Measurements from ENCODE around the gene DNAJB7.
"Not testable (repeated sequence)": the region's sequence is repeated elsewhere in the genome, so short reads cannot be mapped to it uniquely, and the experiment has no call there.

DNAJB7 gene

DNA sequence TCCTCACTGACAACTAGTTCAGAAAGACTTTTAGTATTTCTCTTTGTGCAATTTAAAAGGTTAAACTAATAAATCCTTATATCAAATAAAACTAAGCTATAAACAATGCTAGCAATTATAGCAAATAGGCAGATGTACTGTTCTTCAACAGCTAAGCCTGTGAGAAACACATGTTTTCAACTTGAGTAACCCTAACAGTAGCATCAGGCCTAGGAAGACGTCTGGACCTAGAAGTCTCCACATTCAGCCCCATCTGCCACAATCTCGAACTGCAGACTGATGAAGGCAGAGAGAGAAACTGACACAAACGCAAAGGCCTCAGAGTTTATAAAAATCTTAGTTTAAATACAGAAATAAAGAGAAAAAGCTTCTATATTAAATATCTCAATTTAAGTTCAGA is 8.0 kb downstream of the DNAJB7 start:
- H3K4me3 ChIP-seq (ENCODE audit: low read length): no peak overlapping the region
- no peak for DNase-seq (ENCODE audit: low read depth, low spot score)

GRCh38 chr22:40853333-40853732 is 8.6 kb downstream of the DNAJB7 start:
- no peak overlapping the region for H3K4me3 ChIP-seq (ENCODE audit: low read length)
- no peak for DNase-seq (ENCODE audit: low read depth, low spot score)

DNA sequence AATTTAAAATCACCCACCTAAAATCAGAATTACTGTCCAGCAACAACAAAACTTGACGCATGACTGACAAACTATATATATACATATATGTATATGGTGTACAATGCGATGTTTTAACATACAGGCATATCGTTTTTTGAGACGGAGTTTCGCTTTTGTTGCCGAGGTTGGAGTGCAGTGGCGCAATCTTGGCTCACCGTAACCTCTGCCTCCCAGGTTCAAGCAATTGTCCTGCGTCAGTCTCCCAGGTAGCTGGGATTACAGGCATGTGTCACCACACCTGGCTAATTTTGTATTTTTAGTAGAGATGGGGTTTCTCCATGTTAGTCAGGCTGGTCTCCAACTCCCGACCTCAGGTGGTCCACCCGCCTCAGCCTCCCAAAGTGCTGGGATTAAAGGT is 16.1 kb downstream of the DNAJB7 start:
- not testable (repeated sequence) for H3K4me3 ChIP-seq (ENCODE audit: low read length); DNase-seq (ENCODE audit: low read depth, low spot score)

- no peak for DNase-seq (ENCODE audit: low read depth, low spot score)
- H3K4me3 ChIP-seq (ENCODE audit: low read length): no peak overlapping the region
Measured at GRCh38 chr22:40844951-40845350, 17.0 kb downstream of the DNAJB7 start.

DNA sequence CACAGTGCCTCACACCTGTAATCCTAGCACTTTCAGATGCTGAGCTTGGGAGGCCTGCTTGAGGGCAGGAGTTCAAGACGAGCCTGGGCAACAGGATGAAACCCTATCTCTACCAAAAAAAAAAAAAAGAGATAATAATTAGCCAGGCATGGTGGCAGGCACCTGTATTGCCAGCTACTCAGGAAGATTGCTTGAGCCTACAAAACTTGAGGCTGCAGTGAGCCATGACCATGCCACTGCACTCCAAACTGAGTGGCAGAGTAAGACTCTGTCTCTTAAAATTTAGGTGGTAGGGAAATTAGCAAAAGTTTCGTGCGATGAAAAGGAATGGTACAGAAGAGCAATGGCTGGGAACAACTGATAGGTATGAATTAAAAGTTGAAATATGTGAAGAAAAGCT is 23.4 kb downstream of the DNAJB7 start:
- no peak for DNase-seq (ENCODE audit: low read depth, low spot score)
- H3K4me3 ChIP-seq (ENCODE audit: low read length): no peak overlapping the region

DNA sequence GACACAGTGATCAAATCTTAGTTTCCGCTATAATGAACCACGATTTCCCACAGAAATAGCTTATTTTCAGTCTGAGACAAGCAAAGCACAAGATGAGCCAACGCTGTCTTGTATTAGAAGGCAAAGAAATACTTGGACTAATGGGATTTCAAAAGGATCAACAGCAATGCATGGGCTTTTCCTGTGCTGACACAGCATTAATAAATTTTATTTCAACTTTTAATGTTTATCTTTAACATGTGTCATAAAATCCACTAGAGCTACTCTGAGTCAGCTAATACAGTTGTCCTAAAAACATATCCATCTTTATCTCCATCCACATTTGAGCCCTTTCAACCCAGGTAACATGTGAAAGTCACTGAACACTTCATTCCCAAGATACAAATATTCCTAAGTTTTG is 27.3 kb downstream of the DNAJB7 start:
- H3K4me3 ChIP-seq (ENCODE audit: low read length): no peak overlapping the region
- no peak for DNase-seq (ENCODE audit: low read depth, low spot score)

DNA sequence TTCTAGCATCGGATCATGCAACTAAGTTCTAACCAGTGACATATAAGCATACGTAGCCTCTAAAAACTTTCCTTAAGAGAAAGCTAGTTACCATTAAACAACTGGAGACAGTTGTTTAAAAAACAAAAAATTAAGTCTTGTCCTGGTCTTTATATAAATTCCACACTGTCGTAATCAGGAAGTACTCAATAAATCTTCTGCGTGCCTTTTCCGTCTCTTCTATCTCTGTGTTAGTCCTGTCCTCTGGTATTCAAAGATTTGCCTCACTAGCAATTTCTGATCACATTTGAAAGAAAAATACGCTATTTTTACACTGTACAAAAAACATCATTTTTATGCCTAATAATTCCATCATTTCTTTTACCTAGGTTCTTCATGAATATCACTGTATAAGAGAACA is 32.8 kb downstream of the DNAJB7 start:
- no peak overlapping the region for H3K4me3 ChIP-seq (ENCODE audit: low read length)
- DNase-seq (ENCODE audit: low read depth, low spot score): no peak

- no peak overlapping the region for H3K4me3 ChIP-seq (ENCODE audit: low read length)
- DNase-seq (ENCODE audit: low read depth, low spot score): no peak
Measured at GRCh38 chr22:40826984-40827741, 34.8 kb downstream of the DNAJB7 start.

- H3K4me3 ChIP-seq (ENCODE audit: low read length); DNase-seq (ENCODE audit: low read depth, low spot score): not testable (repeated sequence)
Measured at GRCh38 chr22:40826292-40826691, 35.6 kb downstream of the DNAJB7 start.

DNA sequence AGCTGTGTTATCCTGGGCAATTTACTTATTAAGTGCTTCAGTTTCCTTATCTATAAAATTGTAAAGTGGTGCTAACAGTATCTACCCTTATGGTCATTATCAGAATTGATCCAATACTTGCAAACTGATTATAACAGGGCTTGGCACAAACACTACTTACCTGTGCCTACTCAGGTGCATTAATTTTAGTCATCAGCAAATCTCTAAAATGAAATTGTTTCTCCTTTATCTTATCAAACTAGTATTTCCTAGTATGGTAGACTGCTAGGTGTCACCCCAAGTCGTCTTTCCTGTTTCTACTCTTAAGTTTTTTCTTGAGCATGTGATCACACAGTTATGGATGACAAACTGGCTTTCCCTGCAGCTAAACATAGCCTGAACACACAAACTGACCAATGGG is 38.5 kb downstream of the DNAJB7 start:
- DNase-seq (ENCODE audit: low read depth, low spot score): no peak
- no peak overlapping the region for H3K4me3 ChIP-seq (ENCODE audit: low read length)

GRCh38 chr22:40819599-40820140 is 42.2 kb downstream of the DNAJB7 start:
- peak; percentile 25 for DNase-seq (ENCODE audit: low read depth, low spot score)
- H3K4me3 ChIP-seq (ENCODE audit: low read length): peak overlapping the region; percentile 94

DNA sequence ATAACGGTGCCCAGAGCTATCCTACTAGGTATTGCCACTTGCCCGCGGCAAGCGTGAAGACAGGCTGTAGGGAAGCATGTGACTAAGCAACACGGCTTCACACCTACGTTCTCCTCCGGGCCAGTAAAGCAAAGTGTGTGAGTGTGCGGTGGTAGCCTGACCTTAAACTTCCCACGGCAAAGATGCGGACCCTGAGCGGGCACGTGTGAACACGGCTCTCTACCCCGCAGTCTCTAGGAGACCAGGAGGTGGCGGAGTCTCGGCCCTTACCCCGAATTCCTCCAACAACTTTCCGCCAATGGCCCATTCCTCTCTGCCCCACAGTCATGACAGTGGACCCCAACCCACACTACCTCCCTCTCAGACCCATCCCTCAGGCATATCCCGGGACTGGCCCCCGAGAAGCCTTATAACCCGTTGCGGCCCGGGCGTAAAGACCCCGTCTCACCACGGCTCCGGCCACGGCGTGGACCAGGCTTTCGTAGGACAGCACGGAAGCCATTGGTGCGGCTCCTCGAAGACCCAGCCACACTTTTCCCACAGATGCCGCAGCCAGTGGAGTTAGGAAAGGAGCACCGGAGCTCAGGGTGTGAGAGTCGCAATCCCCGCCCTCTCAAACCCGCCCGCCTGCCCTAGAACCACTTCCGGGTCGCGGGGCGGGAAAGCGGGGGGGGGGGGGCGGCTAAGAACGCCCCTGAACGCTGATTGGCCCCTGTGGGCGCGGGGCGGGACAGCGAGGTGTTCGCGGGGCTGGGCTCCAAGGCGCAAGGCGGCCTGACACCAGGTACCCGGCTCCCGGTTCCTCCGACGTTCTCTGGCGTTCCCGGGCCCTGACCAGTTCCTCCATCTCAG is 42.9 kb downstream of the DNAJB7 start, which contains the start of gene SLC25A17:
SLC25A17 (minus strand) TSS at position 600 of the 852 bp plus-strand sequence; CDS start at position 502, 98 bp downstream.
- H3K4me3 ChIP-seq (ENCODE audit: low read length): peak within 1 kb of the TSS; percentile 94
- peak; percentile 76 for DNase-seq (ENCODE audit: low read depth, low spot score)

DNA sequence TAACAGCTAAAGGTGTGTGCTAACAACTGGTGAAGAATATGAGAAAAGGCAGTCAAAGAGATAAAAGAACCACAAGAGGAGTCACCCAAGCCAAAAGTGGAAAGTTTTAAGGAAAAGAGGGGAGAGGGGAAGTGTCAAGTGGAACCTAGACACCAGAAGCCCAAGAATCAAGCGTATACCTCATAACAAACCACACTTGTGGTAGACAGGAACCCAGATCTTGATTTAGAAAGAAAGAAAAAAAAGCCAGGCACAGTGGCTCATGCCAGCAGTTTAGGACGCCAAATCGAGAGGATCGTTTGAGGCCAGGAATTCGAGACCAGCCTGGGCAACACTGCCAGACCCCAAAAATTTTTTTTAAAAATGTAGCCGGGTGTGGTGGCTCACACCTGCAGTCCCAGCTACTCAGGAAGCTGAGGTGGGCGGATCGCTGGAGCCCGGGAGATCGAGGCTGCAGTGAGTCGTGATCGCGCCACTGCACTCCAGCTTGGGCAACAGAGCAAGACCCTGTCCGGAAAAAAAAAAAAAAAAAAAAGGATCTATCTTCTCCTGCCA is 43.6 kb downstream of the DNAJB7 start:
- peak; percentile 37 for DNase-seq (ENCODE audit: low read depth, low spot score)
- peak overlapping the region; percentile 94 for H3K4me3 ChIP-seq (ENCODE audit: low read length)

DNA sequence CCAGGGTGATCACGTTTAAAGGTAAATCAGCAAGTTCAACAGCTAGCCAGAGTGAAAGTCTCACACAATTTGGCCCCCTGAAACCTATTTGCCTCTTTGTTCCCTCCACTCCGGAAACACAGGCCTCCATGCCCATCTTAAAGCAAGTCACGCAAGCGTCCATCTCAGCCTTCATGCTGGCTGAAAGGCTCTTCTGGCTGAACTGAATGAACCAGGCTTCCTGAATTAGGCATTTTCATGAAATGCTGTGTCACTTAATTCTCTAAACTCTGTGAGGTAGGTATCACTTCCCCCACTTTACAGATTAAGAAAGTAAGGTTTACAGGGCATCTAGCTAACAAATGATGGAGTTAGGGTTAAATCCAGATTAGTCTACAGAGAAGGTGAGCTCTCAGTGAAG is 44.2 kb downstream of the DNAJB7 start:
- H3K4me3 ChIP-seq (ENCODE audit: low read length): peak overlapping the region; percentile 94
- no peak for DNase-seq (ENCODE audit: low read depth, low spot score)

- H3K4me3 ChIP-seq (ENCODE audit: low read length): no peak overlapping the region
- peak; percentile 69 for DNase-seq (ENCODE audit: low read depth, low spot score)
Measured at GRCh38 chr22:40813912-40814315, 48.0 kb downstream of the DNAJB7 start.

Data from Jurkat, Clone E6-1 (cell line).